Spleen (tissue), 13 donors: ENCODE measurements around the gene DNM1. TPM values are rescaled to one million over a fixed set of nuclear protein-coding genes. Genes with fewer than 3 reads are reported as not detected.

Source experiments
- DNase-seq: peaks from one replicate; pipeline ENCODE4 v3.0.0-alpha.2; 2020
- H3K27ac ChIP-seq, 8 donors: fragments of 200-600 bp; sonication (generic) in 7 of 8; 1 replicate in 4 of 8; 2 replicates in 4 of 8; pipeline versions ENCODE4 v1.5.0 to v1.8.0; 2016 to 2021; ENCODE audit warnings: inconsistent platforms in 4 of 8, mild to moderate bottlenecking in 4 of 8, moderate library complexity in 1 of 8
- H3K27me3 ChIP-seq, 7 donors: fragments of 200-600 bp; sonication (generic) in 6 of 7; replicated peaks in 1 of 7; 1 replicate in 4 of 7; 2 replicates in 3 of 7; pipeline versions ENCODE4 v1.5.0 to v1.8.0; 2016 to 2021; ENCODE audit warnings: inconsistent platforms in 3 of 7, mild to moderate bottlenecking in 1 of 7
- H3K36me3 ChIP-seq, 6 donors: fragments of 200-600 bp; sonication (generic) in 5 of 6; 1 replicate in 4 of 6; 2 replicates in 2 of 6; pipeline versions ENCODE4 v1.5.0 to v1.8.0; 2016 to 2021; ENCODE audit warnings: inconsistent platforms in 2 of 6
- H3K4me1 ChIP-seq, 6 donors: fragments of 200-600 bp; sonication (generic) in 5 of 6; 1 replicate in 3 of 6; 2 replicates in 3 of 6; pipeline versions ENCODE4 v1.5.0 to v1.8.0; 2016 to 2021; ENCODE audit warnings: inconsistent platforms in 3 of 6
- H3K4me3 ChIP-seq, 8 donors: fragments of 200-600 bp; sonication (generic) in 7 of 8; 1 replicate in 4 of 8; 2 replicates in 4 of 8; pipeline versions ENCODE4 v1.5.0 to v1.8.0; 2016 to 2021; ENCODE audit warnings: inconsistent platforms in 4 of 8, mild to moderate bottlenecking in 4 of 8, moderate library complexity in 2 of 8
- H3K9me3 ChIP-seq, 8 donors: fragments of 200-600 bp; sonication (generic) in 7 of 8; 1 replicate in 4 of 8; 2 replicates in 4 of 8; pipeline versions ENCODE4 v1.5.0 to v1.8.0; 2016 to 2021; ENCODE audit warnings: inconsistent platforms in 4 of 8
- POLR2A ChIP-seq, 3 donors: fragments of 450-650 bp; IDR thresholded peaks; one replicate each; pipeline ENCODE4 v1.5.1; 2017; ENCODE audit warnings: antibody characterized with exemption in 3 of 3, mild to moderate bottlenecking in 1 of 3
- POLR2AphosphoS5 ChIP-seq, 3 donors: sonication (generic); formaldehyde crosslinking; IDR thresholded peaks; one replicate each; pipeline ENCODE4 v1.5.1; 2017; ENCODE audit warnings: antibody characterized with exemption in 3 of 3
- WGBS, 5 donors: extraction: QIAGEN DNeasy Blood & Tissue Kit in 3 of 5; methylation state at CpG; one replicate each; pipeline versions ENCODE4 v1.1.5 to v1.1.7; 2013 to 2018; 5-methylcytosine and 5-hydroxymethylcytosine counted together
- intact Hi-C: fragments of 100-400 bp; cut with DNase I; formaldehyde crosslinking; loops from one replicate; pipeline ENCODE4 v1.15.0; 2023; ENCODE audit warnings: low total_unique reads
- long read RNA-seq, 2 donors: transcript quantifications; one replicate each; lab custom pipeline, GENCODE V29; 2026
- polyA plus RNA-seq, 3 donors: library from polyadenylated mRNA; stranded (reverse); fragments of 200-250 nt; gene quantifications; one replicate each; pipeline ENCODE4 v1.2.1, GENCODE V29; 2013
- total RNA-seq, 7 donors: library from RNA; depleted of rRNA in 3 of 7; stranded (reverse); fragments of >200 nt in 3 of 7; fragmentation: NEBNext Ultra II Directional in 4 of 7; extraction: Animal tissue kit (Norgen Biotek cat#: 25700) in 4 of 7; gene quantifications; one replicate each; pipeline versions ENCODE4 v1.1.0 to v1.2.1, GENCODE V29; 2016 to 2021
- TF ChIP-seq, protein P1 (sequence below), 11 experiments: fragments of 200-600 bp in 7 of 11; fragments of 450-650 bp in 4 of 11; sonication (generic) in 4 of 11; IDR thresholded peaks in 8 of 11; conservative IDR thresholded peaks in 3 of 11; 1 replicate in 7 of 11; 2 replicates in 4 of 11; pipeline versions ENCODE4 v1.4.0 to v1.8.0; 2016 to 2021; ENCODE audit warnings: antibody characterized with exemption in 11 of 11, inconsistent platforms in 4 of 11, mild to moderate bottlenecking in 1 of 11
- donor health status: healthy with polysubstance abuse.
- donor health status: DM: no; HTN: no; CAD: no; lungs with moderate emphysema.
- donor health status: DM: no; HTN: no; CAD: no.
- donor health status: Bipolar disorder and iron deficiency.
- donor health status: healthy.
- donor health status: DM: no; HTN: no; CAD: no.
- donor health status: DM: yes; HTN: yes; CAD: no.

DNM1 gene
- 1 to 10 TPM in 6 of 7 donors, under 1 TPM in 1; 0.42 to 3.6 (median 2.1) TPM for total RNA-seq
- polyA plus RNA-seq = 1 to 10 TPM; 1.2 to 1.3 (median 1.3) TPM
- long read RNA-seq, donor 1, partial matches to known transcripts = 6 of 6 reads
- long read RNA-seq, donor 1, other reads (novel, unspliced or antisense) = 0 of 6 reads
- long read RNA-seq, donor 2 = 0 reads

DNA sequence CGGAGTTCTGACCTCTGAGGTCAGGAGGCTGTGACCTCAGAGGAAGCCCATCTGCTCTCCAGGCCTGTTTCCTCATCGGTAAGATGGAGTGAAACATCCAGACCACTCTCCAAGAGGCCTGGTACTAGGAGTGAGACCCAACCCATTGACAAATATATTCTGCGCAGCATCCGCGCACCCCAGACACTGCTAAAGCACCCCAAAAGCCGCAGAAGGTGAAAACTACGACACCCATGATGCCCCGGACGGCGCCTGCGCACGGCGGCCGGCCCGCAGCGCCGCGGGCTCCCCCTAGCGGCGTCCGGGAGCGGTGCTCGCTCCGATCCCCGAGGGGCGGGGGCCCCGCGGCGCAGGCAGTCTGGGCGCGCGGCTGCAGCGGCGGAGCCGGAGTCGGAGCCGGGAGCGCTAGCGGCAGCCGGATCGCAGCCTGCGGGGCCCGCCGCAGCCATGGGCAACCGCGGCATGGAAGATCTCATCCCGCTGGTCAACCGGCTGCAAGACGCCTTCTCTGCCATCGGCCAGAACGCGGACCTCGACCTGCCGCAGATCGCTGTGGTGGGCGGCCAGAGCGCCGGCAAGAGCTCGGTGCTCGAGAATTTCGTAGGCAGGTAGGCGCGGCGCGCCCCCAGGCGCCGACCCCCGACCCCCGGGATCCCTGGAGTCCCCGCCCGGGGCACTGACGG, at the start of gene DNM1:
DNM1 (plus strand) TSS at position 356 of the 683 bp plus-strand sequence; CDS start at position 448, 92 bp downstream.
- DNase-seq = peak; percentile 93
- intact Hi-C loops = no loop called here
- peaks cover 0 to 38% (median 24%) of the 10 kb centered on the region in 7 donors for H3K27me3 ChIP-seq

DNA sequence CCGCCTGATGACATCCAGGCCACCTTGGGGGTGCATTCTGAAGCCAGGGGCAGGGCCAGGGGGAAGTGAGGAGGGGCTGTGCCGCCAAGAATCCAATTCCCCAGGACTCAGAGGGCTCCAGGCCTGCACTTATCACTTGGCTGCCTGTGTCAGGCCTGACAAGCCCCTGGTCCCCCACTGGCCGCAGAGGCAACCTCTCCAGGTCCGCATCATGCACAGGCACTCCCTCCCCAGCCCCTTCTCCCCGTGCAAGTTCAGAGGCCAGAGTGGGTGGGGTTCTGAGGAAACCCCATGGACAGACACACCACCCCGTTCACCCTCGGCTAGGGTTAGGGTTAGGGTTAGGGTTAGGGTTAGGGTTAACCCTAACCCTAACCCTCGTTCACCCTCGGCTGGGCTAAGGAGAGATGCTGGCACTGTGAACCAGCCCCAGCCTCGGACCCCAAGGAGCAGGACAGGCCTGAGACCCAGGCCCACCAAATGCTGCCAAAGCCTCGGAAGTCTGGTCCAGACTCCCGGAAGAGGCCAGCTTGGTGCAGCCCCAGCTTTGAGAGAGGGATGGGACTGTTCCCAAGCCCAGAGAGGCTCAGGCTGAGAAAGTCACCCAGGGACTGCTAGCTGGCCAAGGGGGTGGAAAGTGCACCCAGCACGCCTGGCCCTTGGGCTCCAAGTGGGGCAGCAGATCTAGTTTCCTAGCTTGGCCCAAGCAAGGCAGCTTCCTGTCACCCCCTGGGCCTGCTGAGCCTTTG, 49.1 kb upstream of the DNM1 start:
- intact Hi-C loops = no loop called here
- Histone ChIP-seq H3K4me3 (no peak overlapping the region), H3K4me1 (peaks cover 0 to 31% (median 6%) of the 10 kb centered on the region in 6 donors), H3K9me3 (no peaks in the 10 kb centered on the region), H3K27me3 (no peaks in the 10 kb centered on the region), H3K27ac (no peak overlapping the region), H3K36me3 (no peaks in the 10 kb centered on the region)
- DNase-seq = peak; percentile 65
- 76 to 91% (median 85%) methylated on average over 10 to 13 of the region's 13 CpGs for WGBS, 5 donors
- TF ChIP-seq, protein P1, sequence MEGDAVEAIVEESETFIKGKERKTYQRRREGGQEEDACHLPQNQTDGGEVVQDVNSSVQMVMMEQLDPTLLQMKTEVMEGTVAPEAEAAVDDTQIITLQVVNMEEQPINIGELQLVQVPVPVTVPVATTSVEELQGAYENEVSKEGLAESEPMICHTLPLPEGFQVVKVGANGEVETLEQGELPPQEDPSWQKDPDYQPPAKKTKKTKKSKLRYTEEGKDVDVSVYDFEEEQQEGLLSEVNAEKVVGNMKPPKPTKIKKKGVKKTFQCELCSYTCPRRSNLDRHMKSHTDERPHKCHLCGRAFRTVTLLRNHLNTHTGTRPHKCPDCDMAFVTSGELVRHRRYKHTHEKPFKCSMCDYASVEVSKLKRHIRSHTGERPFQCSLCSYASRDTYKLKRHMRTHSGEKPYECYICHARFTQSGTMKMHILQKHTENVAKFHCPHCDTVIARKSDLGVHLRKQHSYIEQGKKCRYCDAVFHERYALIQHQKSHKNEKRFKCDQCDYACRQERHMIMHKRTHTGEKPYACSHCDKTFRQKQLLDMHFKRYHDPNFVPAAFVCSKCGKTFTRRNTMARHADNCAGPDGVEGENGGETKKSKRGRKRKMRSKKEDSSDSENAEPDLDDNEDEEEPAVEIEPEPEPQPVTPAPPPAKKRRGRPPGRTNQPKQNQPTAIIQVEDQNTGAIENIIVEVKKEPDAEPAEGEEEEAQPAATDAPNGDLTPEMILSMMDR (IDR thresholded peaks at IDR 0.05 in 8 of 11, conservative IDR thresholded peaks at IDR 0.05 in 3 of 11) = no peak
- no peak for TF ChIP-seq POLR2AphosphoS5 (IDR thresholded peaks at IDR 0.05)
- no peak for TF ChIP-seq POLR2A (IDR thresholded peaks at IDR 0.05)

More for the DNA sequence above, at the start of gene DNM1:
- Histone ChIP-seq H3K4me3 (peak within 1 kb of the TSS; percentile 45 to 78 (median 59)), H3K9me3 (no peaks in the 10 kb centered on the region), H3K4me1 (peaks cover 6 to 22% (median 18%) of the 10 kb centered on the region in 6 donors), H3K36me3 (no peaks in the 10 kb centered on the region), H3K27ac (peak within 1 kb of the TSS in 1 of 8 donors; percentile 14)
- whole genome bisulfite sequencing, 5 donors = 0 to 2% (median 1%) methylated on average over 8 to 72 of the region's 72 CpGs
- TF ChIP-seq, protein P1 (IDR thresholded peaks at IDR 0.05 in 8 of 11, conservative IDR thresholded peaks at IDR 0.05 in 3 of 11) = peak in 10 of 11 experiments; percentile 15 to 100 (median 96)
- TF ChIP-seq POLR2AphosphoS5 (IDR thresholded peaks at IDR 0.05) = peak in 2 of 3 donors; percentile 16 to 60
- no peak for TF ChIP-seq POLR2A (IDR thresholded peaks at IDR 0.05)

DNA sequence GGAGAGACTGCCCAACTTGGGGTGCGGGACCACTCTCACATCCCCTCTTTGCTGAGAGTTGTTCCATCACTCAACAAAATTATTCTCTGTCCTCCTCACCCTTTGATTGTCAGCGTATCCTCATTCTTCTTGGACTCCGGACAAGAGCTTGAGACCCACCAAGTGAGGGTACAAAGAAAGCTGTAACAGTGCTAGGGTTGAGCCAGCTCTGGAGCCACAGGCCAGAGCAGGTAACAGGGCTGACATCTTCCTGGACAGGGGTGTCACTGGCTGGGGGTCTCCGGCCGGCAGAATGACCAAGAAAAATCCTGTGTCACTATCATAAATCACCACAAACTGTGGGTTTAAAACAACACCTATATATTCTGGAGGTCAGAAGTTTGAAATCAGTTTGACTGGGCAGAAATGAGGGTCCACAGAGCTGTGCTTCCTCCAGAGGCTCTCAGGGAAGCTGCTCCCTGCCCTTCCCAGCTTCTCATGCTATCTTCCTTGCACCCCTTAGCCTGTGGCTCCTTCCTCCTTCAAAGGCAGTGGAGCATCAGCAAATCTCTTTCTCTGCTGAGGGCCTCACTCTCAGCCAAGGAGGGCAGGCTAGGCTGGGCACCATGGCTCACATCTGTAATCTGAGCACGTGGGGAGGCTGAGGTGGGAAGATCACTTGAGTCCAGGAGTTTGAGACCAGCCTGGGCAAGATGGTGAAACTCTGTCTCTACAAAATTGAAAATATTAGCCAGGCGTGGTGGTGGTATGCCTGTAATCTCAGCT, 47.3 kb upstream of the DNM1 start:
- Histone ChIP-seq H3K27me3 (no peaks in the 10 kb centered on the region), H3K9me3 (no peaks in the 10 kb centered on the region), H3K36me3 (no peaks in the 10 kb centered on the region), H3K4me1 (peaks cover 3 to 30% (median 10%) of the 10 kb centered on the region in 6 donors), H3K4me3 (no peak overlapping the region), H3K27ac (no peak overlapping the region)
- intact Hi-C loops = no loop called here
- 82 to 88% (median 87%) methylated on average over 7 of the region's 7 CpGs for WGBS, 5 donors
- TF ChIP-seq, protein P1 (IDR thresholded peaks at IDR 0.05 in 8 of 11, conservative IDR thresholded peaks at IDR 0.05 in 3 of 11) = no peak
- no peak for TF ChIP-seq POLR2AphosphoS5 (IDR thresholded peaks at IDR 0.05)
- TF ChIP-seq POLR2A (IDR thresholded peaks at IDR 0.05) = no peak
- peak; percentile 47 for DNase-seq
